ENCODE results near the gene PPARG. TPM values are rescaled to one million over a fixed set of nuclear protein-coding genes. Genes with fewer than 3 reads are reported as not detected.
"Not testable (repeated sequence)": the region's sequence is repeated elsewhere in the genome, so short reads cannot be mapped to it uniquely, and the experiment has no call there.

The PPARG gene
- polyA plus RNA-seq, 4 donors = 24.6 to 37.3 (median 27.9) TPM

DNA sequence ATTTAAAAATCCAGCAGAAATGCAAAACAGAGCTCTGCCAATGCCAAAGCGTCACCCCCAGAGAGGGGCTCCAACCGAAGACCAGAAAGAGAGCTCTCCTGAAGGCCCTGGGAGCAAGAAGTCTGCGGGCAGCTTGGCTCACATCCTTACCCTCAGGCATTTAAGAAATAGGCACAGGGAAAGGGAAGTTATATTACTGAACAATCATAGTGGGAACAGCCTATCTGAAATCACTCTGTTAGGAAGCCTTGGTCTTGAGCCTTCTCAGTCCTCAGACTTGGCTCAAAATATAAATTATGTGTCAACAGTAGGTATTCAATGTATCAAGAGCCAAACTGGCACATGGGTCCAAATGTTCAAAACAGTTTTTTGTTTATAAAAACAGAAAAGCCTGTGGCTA, 10.3 kb upstream of the PPARG start:
- no peak for DNase-seq (ENCODE audit: low read depth in 4 of 4, low spot score in 3 of 4)

DNA sequence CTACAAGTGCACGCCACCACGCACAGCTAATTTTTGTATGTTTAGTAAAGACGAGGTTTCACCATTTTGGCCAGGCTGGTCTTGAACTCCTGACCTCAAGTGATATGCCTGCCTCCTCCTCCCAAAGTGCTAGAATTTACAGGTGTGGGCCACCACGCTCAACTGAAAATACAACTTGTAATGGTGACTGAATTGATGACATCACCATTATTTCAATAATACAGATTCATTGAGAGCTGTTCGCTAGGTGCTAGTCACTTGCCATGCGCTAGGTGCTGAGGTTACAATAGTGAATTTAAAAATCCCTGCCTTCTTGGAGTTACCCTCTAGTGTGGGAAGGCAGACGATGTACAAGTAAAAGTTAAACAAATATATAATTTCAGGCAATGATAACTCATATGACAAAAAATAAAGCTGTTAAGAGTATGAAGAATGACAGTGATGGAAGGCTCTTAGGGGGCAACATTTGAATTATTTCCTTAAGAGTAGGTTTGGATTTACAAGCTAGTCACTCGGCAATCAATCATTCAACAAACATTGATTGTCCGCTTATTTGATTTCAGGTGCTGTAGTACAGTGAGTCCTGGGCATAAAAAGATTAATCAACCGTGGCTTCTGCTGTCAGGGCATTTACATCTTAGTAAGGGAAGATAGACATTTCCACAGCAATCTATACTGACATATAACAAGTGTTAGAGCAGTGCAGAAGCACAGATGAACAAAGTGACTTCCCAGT, 9.1 kb upstream of the PPARG start:
- no peak for DNase-seq (ENCODE audit: low read depth in 4 of 4, low spot score in 3 of 4)

DNA sequence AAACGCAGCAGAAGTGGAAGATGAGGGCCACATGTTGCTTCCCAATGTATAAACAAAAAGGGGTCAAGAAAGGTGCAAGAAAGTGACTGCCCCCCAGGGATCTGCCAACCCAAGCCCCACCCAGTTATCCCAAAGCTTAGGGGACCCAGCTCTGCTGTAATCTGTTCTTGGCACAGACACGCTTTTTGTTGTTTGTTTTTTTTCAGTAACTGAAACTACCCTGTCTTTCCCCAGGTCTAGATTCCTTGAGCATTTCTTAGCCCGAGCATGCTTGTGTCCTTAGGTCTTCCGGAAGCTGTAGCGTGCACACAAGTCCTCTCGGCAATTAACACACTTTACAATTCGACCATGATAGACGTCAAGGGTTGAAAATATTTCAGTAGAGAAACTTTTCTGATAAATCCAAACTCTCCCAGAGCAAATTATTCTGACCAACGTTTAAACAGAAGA, 8.5 kb upstream of the PPARG start:
- no peak for DNase-seq (ENCODE audit: low read depth in 4 of 4, low spot score in 3 of 4)

DNA sequence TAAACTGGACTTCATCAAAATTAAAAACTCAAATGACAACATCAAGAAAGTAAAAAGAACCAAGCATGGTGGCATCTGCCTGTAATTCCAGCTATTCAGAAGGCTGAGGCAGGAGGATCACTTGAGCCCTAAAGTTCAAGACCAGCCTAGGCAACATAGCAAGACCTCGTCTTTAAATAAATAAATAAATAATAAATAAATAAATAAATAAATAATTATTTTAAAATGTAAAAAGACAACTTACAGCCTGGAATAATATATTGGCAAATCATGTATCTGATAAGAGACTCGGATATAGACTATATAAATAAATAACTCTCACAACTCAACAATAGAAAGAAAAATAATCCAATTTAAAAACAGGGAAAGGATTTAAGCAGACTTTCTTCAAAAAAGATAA, 4.3 kb upstream of the PPARG start:
- DNase-seq (ENCODE audit: low read depth in 4 of 4, low spot score in 3 of 4) = no peak

- DNase-seq (ENCODE audit: low read depth in 4 of 4, low spot score in 3 of 4) = no peak
Observed at GRCh38 chr3:12285003-12285555, 3.8 kb upstream of the PPARG start.

- DNase-seq (ENCODE audit: low read depth in 4 of 4, low spot score in 3 of 4) = not testable (repeated sequence)
Observed at GRCh38 chr3:12285779-12286178, 3.1 kb upstream of the PPARG start.

DNA sequence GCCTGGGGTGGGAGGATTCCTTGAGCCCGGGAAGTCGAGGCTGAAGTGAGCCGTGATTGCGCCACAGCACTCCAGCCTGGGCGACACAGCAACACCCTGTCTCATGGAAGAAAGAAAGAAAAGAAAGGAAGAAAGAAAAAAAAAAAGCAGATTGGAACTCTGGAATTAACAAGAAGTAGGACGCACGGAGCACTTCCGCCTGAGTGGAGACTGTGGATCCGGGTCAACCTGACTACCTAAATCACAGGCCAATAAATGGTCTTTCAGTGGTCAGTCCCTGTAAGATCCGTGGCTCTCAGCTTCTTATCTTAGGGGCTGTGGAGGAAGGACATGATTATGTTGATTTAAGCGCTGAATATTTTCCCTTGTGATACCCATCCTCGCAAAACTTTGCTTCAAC, 2.4 kb upstream of the PPARG start:
- no peak for DNase-seq (ENCODE audit: low read depth in 4 of 4, low spot score in 3 of 4)

DNA sequence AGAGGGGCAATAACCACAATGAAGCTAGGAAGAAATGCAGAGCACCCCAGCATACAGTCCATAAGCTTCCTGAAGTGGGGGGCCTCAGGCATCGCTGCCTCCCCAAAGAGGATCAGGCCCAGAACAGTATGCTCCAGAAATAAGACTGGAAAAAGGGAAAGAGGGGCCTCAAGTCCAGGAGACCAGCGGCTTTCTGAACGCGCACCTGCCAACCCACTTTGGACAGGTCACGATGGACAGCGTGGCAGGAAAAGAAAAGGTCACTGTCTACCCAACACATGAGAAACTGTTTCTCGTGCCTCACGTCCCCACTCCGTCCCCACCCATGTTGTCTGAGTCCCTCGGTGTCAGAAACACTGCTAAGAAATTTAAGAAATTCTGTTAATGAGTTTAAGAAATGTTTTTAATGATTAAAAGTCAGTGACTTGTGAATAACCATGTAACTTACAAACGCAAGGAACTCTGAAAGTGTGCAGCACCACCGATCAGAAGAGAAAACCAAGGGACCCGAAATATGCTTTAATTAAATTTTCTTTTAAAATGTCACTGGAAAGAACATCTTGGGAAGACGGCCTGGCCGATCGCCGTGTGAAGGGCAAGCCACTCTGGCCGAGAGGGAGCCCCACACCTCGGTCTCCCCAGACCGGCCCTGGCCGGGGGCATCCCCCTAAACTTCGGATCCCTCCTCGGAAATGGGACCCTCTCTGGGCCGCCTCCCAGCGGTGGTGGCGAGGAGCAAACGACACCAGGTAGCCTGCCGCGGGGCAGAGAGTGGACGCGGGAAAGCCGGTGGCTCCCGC, 1.7 kb upstream of the PPARG start:
- DNase-seq (ENCODE audit: low read depth in 4 of 4, low spot score in 3 of 4) = no peak

DNA sequence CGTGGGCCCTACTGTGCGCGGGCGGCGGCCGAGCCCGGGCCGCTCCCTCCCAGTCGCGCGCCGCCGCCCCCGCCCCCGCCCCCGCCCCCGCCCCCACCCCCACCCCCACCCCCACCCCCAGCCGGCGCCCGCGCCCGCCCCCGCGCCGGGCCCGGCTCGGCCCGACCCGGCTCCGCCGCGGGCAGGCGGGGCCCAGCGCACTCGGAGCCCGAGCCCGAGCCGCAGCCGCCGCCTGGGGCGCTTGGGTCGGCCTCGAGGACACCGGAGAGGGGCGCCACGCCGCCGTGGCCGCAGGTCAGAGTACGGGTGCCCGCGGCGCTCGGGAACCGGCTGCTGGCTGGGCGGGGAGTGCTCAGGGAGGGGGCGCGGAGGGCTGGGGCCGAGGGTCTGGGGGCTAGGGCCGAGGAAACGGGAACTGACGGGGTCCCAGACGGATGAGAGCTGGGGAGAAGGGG, 1.1 kb upstream of the PPARG start:
- DNase-seq (ENCODE audit: low read depth in 4 of 4, low spot score in 3 of 4) = no peak

DNA sequence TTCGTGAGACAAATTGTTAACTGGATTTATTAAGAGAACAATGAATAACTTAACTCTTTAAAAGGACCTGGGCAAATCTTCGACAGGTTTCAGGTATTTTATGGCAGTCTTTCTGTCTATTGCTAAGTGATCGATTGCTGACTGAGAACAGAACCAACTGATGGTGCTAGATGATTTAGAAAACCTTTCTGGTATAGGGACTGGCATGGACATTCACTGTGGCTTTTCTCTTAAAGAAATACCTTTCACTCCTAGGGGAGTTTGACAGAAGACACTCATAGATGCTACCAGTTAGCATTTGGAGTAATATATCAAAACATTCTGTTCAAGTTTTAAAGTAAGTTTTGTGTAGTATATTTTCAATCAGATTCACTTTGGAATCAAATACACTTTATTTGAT, 654 bp downstream of the PPARG start:
- no peak for DNase-seq (ENCODE audit: low read depth in 4 of 4, low spot score in 3 of 4)

- DNase-seq (ENCODE audit: low read depth in 4 of 4, low spot score in 3 of 4) = no peak
Observed at GRCh38 chr3:12292770-12293169, 3.9 kb downstream of the PPARG start.

- DNase-seq (ENCODE audit: low read depth in 4 of 4, low spot score in 3 of 4) = no peak
Observed at GRCh38 chr3:12294885-12295580, 6.2 kb downstream of the PPARG start.

DNA sequence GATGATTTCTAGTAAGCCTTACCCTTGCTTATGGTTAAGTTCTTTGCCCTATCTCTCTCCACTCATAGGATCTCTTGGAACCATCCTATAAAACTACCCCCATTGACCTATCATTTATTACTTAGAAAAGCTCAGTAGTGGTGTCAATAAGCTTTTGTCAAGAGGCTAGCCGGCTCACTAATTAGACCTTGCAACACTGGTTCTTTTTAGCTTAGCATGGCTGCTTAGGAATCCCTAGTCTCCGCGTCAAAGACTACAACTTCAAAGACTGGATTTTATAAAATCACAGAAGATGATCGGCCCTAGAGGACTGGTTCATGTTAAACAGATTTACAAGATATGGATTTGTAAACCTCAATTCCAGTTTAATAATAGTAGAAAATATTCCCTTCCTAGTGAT, 7.6 kb downstream of the PPARG start:
- no peak for DNase-seq (ENCODE audit: low read depth in 4 of 4, low spot score in 3 of 4)

DNA sequence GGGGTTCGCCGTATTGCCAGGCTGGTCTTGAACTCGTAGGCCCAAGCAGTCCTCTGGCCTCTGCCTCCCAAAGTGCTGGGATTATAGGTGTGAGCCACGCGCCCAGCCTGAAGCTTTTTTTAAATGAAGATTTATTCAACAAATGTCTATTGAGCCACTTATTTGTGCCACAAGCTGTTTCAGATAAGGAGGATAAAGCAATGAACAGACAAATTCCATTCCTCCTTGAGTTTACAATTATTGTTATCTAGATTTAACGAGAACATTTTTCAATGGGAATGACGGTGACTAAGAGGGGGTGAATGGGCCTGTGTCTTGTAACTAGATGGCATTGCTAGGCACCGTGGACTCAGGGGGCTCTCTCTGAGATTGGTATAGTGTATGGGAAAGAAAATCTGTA, 10.2 kb downstream of the PPARG start:
- no peak for DNase-seq (ENCODE audit: low read depth in 4 of 4, low spot score in 3 of 4)

DNA sequence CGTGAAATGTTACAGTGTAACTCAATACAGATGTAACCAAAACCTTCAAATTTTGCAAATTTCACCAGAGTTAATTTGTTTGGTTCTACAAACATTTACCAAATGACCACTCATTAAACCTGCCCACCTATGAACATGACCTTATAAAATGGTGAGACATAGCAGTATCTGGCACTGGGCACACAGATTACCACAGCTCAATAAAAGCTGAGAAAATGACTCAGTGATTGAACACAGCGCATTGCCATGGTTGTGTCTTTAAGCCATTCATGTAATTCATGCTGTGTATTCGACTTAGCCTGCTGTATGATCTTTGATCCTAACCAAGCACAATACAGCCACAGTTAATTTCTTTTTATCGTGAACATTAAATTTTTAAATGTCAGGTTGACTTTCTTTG, 11.3 kb downstream of the PPARG start:
- DNase-seq (ENCODE audit: low read depth in 4 of 4, low spot score in 3 of 4) = no peak

DNA sequence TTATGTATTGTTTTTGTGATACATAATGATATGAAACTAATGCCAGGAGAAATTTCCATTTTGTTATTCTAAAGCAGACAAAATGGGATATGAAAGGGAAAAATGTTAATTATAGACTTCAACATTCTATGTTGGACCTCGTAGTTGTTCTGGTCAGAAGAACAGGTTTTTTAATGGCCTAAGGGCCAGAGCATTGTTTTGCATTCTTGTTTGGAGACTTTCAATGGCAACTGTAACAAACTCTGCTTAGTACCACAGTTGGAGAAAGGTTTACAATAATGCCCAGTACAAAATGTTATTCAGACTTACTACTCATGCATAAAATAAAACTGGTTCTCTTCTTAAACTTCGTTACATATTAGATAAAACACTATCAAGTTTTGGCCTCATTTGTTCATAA, 12.2 kb downstream of the PPARG start:
- DNase-seq (ENCODE audit: low read depth in 4 of 4, low spot score in 3 of 4) = no peak

- no peak for DNase-seq (ENCODE audit: low read depth in 4 of 4, low spot score in 3 of 4)
Observed at GRCh38 chr3:12301513-12301912, 12.6 kb downstream of the PPARG start.

GRCh38 chr3:12302564-12302963, 13.7 kb downstream of the PPARG start:
- no peak for DNase-seq (ENCODE audit: low read depth in 4 of 4, low spot score in 3 of 4)

DNA sequence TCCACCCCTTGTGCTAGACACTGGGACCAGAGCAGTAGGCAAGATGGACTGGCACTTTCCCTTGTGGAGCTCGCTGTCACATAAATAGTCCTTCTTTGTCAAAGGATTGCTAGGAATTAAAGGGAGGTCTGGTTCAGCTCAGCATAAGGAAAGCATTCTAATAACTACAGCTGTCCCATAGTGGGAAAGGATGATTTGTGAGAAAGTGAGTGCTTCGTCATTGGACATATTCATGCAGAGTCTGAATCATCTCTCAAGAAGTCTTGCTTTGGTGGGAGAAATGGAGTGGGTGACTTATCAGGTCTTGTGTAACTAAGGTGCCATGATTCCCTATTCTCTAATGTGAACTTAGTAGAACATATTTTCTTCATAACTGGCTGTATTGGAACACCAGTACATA, 14.7 kb downstream of the PPARG start:
- DNase-seq (ENCODE audit: low read depth in 4 of 4, low spot score in 3 of 4) = no peak

- DNase-seq (ENCODE audit: low read depth in 4 of 4, low spot score in 3 of 4) = no peak
Observed at GRCh38 chr3:12303993-12304392, 15.1 kb downstream of the PPARG start.

DNA sequence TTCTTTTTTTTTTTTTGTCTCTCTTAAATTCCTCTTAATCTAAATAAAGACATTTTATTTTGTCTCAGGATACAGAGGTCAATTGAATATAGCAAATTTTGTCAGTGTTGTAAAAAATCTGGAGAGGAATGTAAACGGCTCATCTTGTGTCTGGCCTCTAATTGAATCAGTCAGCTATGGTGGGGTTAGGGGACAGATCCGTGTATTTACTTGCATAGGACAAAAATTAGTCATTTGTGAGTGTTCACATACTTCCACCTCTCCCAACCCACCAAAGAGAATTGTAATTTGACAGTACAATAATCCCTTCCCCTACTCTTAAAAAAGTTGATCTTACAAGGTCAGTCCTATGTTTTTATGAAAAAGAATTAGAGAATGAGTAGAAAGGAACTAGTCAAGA, 18.3 kb downstream of the PPARG start:
- DNase-seq (ENCODE audit: low read depth in 4 of 4, low spot score in 3 of 4) = no peak

All from right renal pelvis (tissue), 4 donors.